Measurements from ENCODE around the gene PPIL1. TPM values are rescaled to one million over a fixed set of nuclear protein-coding genes. Genes with fewer than 3 reads are reported as not detected.

Gene PPIL1
- total and polyA plus RNA-seq, 7 donors = 18.1 to 92.3 (median 22.4) TPM

GRCh38 chr6:36875250-36875633 lies 639 bp upstream of the PPIL1 start:
- no peaks in the 10 kb centered on the region for H3K27me3 ChIP-seq (ENCODE audit: insufficient read depth in 3 of 3, low read length in 2 of 3)
- 33 to 36% (median 34%) methylated on average over 6 of the region's 6 CpGs for WGBS, 3 donors
- H3K27ac ChIP-seq = peak overlapping the region; percentile 87
- DNase-seq (no peak), ATAC-seq (peak in 1 of 4 donors; percentile 23)
- no peaks in the 10 kb centered on the region for H3K9me3 ChIP-seq
- H3K4me3 ChIP-seq = peak overlapping the region; percentile 79
- H3K36me3 ChIP-seq (ENCODE audit: insufficient read depth in 1 of 2, low read depth in 1 of 2) = peaks cover 0 to 15% of the 10 kb centered on the region in 2 donors
- intact Hi-C loops (cut with DNase I) = no loop called here
- peaks cover 5% of the 10 kb centered on the region for H3K4me1 ChIP-seq
- TF ChIP-seq, protein P1, sequence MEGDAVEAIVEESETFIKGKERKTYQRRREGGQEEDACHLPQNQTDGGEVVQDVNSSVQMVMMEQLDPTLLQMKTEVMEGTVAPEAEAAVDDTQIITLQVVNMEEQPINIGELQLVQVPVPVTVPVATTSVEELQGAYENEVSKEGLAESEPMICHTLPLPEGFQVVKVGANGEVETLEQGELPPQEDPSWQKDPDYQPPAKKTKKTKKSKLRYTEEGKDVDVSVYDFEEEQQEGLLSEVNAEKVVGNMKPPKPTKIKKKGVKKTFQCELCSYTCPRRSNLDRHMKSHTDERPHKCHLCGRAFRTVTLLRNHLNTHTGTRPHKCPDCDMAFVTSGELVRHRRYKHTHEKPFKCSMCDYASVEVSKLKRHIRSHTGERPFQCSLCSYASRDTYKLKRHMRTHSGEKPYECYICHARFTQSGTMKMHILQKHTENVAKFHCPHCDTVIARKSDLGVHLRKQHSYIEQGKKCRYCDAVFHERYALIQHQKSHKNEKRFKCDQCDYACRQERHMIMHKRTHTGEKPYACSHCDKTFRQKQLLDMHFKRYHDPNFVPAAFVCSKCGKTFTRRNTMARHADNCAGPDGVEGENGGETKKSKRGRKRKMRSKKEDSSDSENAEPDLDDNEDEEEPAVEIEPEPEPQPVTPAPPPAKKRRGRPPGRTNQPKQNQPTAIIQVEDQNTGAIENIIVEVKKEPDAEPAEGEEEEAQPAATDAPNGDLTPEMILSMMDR (IDR thresholded peaks at IDR 0.05) = no peak

- intact Hi-C loops (cut with DNase I) = no loop called here
- Histone ChIP-seq H3K4me3 (peak overlapping the region; percentile 79), H3K36me3 (ENCODE audit: insufficient read depth in 1 of 2, low read depth in 1 of 2) (peaks cover 0 to 30% of the 10 kb centered on the region in 2 donors), H3K4me1 (peaks cover 5% of the 10 kb centered on the region), H3K9me3 (no peaks in the 10 kb centered on the region), H3K27ac (peak overlapping the region; percentile 87), H3K27me3 (ENCODE audit: insufficient read depth in 3 of 3, low read length in 2 of 3) (no peaks in the 10 kb centered on the region)
- TF ChIP-seq, protein P1 (IDR thresholded peaks at IDR 0.05) = no peak
- DNase-seq = peak in 1 of 2 donors; percentile 48
- peak in 1 of 4 donors; percentile 5 for ATAC-seq
- 15 to 17% (median 15%) methylated on average over 11 of the region's 11 CpGs for WGBS, 3 donors
These were observed 776 bp downstream of the PPIL1 start for GRCh38 chr6:36873612-36874442.

DNA sequence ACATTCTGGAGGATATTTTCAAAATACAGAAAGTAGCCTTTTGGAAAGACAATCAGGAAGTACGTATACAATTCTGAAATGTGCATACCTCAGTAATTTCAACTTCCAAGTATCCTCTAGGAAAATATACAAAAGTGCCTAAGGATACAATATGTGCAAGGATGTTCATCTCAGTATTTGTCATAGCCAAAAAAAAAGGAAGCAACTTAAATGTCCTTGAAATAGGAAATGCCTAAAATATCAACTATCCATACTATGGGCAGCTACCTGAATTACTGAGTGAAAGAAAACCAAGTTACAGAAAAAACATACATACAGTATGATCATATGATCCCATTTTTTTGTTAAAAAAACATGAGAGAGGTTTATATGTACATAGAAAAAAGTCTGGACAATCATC lies 1.5 kb downstream of the PPIL1 start:
- Histone ChIP-seq H3K27me3 (ENCODE audit: insufficient read depth in 3 of 3, low read length in 2 of 3) (no peaks in the 10 kb centered on the region), H3K4me1 (peaks cover 5% of the 10 kb centered on the region), H3K36me3 (ENCODE audit: insufficient read depth in 1 of 2, low read depth in 1 of 2) (peaks cover 0 to 35% of the 10 kb centered on the region in 2 donors), H3K27ac (no peak overlapping the region), H3K4me3 (peak overlapping the region; percentile 79), H3K9me3 (no peaks in the 10 kb centered on the region)
- intact Hi-C loops (cut with DNase I) = no loop called here
- ATAC-seq = no peak
- WGBS, 3 donors = 90 to 97% (median 95%) methylated on average over 1 of the region's 1 CpG
- DNase-seq = no peak
- TF ChIP-seq, protein P1 (IDR thresholded peaks at IDR 0.05) = no peak

DNA sequence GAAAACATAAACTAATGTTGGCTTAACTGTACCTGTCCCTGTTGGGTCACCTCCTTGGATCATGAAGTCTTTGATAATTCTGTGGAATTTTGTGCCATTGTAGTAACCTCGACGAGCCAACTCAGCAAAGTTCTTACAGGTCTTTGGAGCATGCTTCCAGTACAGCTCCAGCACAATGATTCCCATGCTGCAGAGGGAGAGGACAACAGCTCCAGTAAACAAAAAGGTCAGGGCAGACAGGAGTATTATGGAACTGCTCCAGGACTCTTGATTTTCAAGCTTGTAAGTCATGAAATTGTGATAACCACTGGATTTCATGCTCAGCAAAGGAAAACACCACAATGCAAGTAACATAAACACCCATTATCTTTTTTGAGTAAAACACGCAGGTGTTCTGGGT lies 2.9 kb downstream of the PPIL1 start:
- TF ChIP-seq, protein P1 (IDR thresholded peaks at IDR 0.05) = no peak
- WGBS, 3 donors = 88 to 97% (median 90%) methylated on average over 3 of the region's 3 CpGs
- H3K4me3 ChIP-seq = no peak overlapping the region
- intact Hi-C loops (cut with DNase I) = no loop called here
- no peak overlapping the region for H3K27ac ChIP-seq
- DNase-seq (no peak), ATAC-seq (no peak)
- peaks cover 5% of the 10 kb centered on the region for H3K4me1 ChIP-seq
- H3K9me3 ChIP-seq = no peaks in the 10 kb centered on the region
- peaks cover 0 to 42% of the 10 kb centered on the region in 2 donors for H3K36me3 ChIP-seq (ENCODE audit: insufficient read depth in 1 of 2, low read depth in 1 of 2)
- H3K27me3 ChIP-seq (ENCODE audit: insufficient read depth in 3 of 3, low read length in 2 of 3) = no peaks in the 10 kb centered on the region

Measured in psoas muscle (tissue), 8 donors.